KOPT-K1 (cell line): ENCODE results near the gene CCNC.

ENCODE experiments used
- H3K27ac ChIP-seq: fragments of 200-600 bp; sonication (generic); 2 replicates; pipeline ENCODE4 v1.5.1; 2016; ENCODE audit warnings: antibody characterized with exemption, mild to moderate bottlenecking, low read depth, low read length; ENCODE audit not compliant: poor library complexity, severe bottlenecking
- H3K36me3 ChIP-seq: fragments of 200-600 bp; sonication (generic); 2 replicates; pipeline ENCODE4 v1.5.1; 2017; ENCODE audit warnings: antibody characterized with exemption, mild to moderate bottlenecking, low read length, moderate library complexity; ENCODE audit not compliant: insufficient read depth
- H3K9me3 ChIP-seq: fragments of 200-600 bp; sonication (generic); 2 replicates; pipeline ENCODE4 v1.5.1; 2017; ENCODE audit warnings: antibody characterized with exemption, low read length, mild to moderate bottlenecking; ENCODE audit not compliant: insufficient read depth, poor library complexity, severe bottlenecking

The CCNC gene, protein sequence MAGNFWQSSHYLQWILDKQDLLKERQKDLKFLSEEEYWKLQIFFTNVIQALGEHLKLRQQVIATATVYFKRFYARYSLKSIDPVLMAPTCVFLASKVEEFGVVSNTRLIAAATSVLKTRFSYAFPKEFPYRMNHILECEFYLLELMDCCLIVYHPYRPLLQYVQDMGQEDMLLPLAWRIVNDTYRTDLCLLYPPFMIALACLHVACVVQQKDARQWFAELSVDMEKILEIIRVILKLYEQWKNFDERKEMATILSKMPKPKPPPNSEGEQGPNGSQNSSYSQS

DNA sequence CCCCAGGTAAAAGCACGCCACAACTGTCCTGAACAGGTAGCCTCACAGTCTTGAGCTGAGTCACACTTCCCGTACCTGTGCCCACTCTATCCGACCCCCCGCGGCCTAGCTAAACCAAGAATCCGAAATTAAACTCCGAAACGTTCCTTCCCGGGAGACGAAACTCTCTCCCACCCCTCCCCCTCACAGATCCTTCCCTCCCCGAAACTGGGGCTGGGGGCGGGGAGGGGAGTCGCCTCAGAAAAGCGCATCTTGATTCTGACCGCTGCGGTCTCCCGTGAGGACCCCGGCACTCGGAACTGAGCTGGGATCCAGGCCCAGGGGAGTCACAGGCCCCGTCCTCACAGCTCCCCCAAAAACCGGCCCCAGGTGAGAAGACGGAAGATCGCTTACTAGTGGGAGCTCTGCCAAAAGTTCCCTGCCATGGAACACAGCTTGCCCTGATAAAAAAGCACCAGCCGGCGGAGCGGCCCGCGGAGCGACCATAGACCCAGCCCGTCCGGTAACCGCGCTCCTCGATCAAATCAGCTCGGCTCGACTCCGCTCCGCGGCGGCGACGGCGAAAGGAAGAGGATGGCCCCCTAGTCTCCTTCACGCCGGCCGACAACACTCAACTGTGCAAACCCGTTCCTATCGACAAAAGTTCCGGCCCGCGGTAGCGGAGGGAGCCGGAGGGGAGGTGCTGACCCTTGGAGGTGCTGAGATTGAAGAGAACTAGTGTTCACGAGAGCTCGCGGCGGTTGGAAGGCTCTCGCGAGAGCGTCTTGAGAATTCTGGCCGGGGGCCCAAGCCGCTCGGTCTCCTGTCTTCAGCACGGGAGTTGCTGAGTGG lies at the start of gene CCNC:
CCNC (minus strand) TSS at position 558 of the 831 bp plus-strand sequence; CDS start at position 425, 133 bp downstream.
- H3K9me3 ChIP-seq, result no peaks in the 10 kb centered on the region
- H3K36me3 ChIP-seq, result no peaks in the 10 kb centered on the region
- H3K27ac ChIP-seq, result peak within 1 kb of the TSS; percentile 74

DNA sequence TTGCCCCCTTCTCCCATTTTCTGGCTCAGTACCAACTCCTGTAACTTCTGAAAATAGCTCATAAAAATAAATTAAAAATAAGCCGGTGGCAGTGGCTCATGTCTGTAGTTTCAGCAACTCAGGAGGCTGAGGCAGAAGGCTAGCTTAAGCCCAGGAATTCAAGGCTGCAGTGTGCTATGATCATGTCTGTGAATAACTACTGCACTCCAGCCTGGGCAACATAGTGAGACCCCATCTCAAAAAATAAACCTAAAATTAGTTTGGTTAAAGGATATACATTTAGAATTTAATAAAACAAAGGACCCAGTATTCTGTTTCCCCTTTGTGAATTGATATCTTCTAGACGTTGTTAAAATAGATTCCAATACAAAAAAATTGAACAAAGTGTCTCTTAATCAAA lies 48.7 kb upstream of the CCNC start:
- peaks cover 10% of the 10 kb centered on the region for H3K9me3 ChIP-seq
- no peak overlapping the region for H3K27ac ChIP-seq
- no peaks in the 10 kb centered on the region for H3K36me3 ChIP-seq

DNA sequence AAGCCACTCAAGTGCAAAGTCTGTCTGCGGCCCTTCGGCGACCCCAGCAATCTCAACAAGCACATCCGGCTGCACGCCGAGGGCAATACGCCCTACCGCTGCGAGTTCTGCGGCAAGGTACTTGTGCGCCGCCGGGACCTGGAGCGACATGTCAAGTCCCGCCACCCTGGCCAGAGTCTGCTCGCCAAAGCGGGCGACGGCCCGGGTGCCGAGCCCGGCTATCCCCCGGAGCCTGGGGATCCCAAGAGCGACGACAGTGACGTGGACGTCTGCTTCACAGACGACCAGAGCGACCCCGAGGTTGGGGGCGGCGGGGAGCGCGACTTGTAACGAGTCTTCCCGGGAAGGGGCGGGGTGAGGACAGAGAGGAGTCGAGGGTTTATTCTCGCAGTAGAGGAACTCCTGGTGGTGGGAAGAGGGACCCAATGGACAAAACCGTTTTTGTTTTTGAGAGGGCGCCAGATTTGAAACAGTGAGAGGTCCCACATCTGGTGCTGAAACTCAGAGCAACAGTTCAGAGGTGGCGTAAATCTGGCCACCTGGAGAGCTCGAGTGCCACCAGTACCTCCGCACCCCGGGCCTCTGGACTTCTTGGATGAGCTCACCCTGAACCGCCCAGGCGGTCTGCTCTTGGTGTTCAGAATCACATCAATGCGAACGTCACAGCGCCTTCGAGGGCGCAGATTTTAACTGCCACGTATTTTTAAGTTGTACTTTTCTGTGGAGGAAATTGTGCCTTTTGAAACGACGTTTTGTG lies 46.1 kb upstream of the CCNC start:
- peaks cover 10% of the 10 kb centered on the region for H3K9me3 ChIP-seq
- no peak overlapping the region for H3K27ac ChIP-seq
- H3K36me3 ChIP-seq, result no peaks in the 10 kb centered on the region

DNA sequence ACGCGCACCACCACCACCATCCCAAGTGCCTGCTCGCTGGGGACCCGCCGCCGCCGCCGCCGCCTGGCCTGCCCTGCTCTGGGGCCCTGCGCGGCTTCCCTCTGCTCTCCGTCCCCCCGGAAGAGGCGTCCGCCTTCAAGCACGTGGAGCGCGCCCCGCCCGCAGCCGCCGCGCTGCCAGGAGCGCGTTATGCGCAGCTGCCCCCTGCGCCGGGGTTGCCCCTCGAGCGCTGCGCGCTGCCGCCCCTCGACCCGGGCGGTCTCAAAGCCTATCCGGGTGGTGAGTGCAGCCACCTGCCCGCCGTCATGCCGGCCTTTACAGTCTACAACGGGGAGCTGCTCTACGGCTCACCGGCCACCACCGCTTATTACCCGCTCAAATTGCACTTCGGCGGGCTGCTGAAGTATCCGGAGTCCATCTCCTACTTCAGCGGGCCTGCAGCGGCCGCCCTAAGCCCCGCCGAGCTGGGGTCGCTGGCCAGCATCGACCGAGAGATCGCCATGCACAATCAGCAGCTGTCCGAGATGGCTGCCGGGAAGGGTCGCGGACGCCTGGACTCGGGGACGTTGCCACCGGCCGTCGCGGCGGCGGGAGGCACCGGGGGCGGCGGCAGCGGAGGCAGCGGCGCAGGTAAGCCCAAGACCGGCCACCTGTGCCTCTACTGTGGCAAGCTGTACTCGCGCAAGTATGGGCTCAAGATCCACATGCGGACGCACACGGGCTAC lies 45.4 kb upstream of the CCNC start:
- Histone ChIP-seq H3K36me3 (no peaks in the 10 kb centered on the region), H3K27ac (no peak overlapping the region), H3K9me3 (peaks cover 10% of the 10 kb centered on the region)

DNA sequence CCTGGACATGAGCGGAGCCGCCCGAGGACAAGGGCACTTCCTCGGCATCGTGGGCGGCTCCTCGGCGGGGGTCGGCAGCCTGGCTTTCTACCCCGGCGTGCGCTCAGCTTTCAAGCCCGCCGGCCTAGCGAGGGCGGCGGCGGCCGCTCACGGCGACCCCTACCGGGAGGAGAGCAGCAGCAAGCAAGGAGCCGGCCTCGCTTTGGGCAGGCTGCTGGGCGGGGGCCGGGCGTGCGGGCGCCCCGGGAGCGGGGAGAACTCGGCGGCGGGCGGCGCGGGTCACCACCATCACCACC lies 44.9 kb upstream of the CCNC start:
- peaks cover 10% of the 10 kb centered on the region for H3K9me3 ChIP-seq
- no peak overlapping the region for H3K27ac ChIP-seq
- no peaks in the 10 kb centered on the region for H3K36me3 ChIP-seq

DNA sequence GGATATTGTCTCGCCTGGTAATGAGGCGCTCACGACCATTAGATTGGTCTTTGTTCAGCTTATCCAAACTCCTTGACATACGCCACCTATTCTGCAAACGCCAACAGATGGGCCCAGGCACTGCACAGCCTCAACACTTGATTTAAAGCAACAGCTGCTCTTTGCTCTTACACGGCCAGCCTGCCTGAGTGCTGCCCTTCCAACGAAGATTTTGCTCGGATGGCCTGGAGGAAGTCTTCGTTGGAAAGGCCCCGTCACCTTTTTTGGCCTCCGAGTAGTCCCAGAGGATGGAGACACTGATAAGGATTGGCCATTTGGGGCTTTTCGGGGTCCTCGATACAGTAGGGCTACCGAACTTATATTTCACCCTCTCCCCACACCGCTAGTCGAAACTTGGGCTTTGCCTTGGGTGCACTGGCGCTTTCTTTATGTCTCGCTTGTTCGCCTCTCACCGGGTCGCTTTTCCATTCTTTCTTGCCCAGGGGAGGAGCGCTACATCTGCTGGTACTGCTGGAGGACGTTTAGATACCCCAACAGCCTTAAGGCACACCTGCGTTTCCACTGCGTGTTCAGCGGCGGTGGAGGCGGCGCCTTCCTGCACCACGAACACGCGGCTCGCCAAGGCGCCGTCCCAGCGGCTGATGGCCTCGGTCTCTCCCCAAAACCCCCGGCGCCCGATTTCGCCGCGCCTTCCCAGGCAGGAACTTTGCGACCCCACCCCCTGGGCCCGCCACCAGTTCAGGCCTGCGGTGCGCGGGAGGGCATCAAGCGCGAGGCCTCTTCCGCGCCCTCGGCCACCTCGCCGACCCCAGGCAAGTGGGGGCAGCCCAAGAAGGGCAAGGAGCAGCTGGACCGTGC lies 44.3 kb upstream of the CCNC start:
- Histone ChIP-seq H3K9me3 (peaks cover 10% of the 10 kb centered on the region), H3K27ac (no peak overlapping the region), H3K36me3 (no peaks in the 10 kb centered on the region)

DNA sequence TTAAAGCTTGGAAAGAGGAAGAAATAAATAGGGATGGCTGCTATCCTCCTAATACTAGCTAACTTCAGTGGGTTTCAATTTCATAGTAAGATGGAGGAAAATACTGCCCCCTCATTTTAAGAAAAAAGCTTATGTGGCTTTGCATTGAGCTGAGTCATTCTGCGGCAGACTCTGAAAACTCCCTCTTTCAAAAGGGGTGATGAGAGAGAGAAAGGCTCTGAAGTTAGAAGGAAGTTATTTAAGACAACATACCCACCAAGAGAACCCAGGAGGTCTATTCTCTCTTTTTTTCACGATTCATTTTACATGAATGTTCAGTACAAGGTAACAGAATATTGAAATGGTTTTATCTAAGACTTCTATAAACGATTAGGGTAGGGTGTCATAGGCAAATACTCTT lies 42.7 kb upstream of the CCNC start:
- Histone ChIP-seq H3K27ac (no peak overlapping the region), H3K36me3 (no peaks in the 10 kb centered on the region), H3K9me3 (peaks cover 10% of the 10 kb centered on the region)

DNA sequence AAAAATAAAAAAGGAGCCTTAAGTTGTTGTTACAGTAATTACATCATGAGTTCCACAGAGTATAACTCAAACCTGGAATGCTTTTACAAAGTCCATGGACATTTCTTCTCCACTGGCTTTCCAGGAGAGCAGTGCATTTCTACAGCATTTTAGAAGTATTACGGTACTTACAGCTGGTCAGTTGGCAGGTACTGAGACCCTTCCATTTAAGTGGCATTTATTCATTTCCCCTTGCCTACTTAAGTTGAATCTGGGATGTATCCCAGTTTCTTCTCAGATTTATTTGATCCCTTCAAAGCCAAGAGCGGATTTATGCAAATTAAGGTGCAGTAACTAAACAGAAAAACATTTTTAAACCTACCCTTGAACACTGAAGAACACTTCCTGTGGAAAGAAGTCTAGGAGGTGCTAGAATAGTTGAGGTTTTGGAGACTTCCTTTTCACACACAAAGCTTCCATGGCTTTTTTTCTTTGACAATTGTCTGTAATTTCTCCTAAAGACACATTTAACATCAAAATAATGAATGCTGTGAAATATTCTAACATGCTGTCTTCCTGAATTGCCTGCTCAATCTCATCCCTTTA lies 41.5 kb upstream of the CCNC start:
- Histone ChIP-seq H3K27ac (no peak overlapping the region), H3K36me3 (no peaks in the 10 kb centered on the region), H3K9me3 (peaks cover 10% of the 10 kb centered on the region)

DNA sequence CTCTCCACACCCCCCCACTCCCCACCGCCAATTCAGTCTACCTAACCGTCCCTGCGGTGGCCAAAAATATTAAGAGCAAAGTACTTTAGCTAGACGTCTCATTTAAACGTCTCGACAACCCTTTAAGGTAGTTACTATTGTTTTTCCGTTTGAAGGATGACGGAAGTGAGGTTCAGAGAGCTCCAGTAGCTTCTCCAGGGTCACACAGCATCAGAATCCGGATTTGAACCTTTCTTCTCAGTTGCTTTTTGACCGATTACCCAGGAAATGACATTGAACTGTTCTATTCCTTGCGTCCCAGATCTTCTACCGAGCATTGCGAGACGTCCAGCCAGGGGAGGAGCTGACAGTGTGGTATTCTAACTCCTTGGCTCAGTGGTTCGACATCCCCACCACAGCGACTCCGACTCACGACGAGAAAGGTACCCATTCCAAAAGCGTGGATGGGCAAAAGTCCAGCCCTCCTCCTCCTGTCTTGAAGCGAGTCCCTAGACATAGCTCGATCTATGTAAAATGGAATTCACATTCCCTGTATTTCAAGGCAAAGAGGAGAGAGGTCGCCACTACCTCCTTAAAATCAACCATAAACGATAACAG lies 40.5 kb upstream of the CCNC start:
- H3K36me3 ChIP-seq, result no peaks in the 10 kb centered on the region
- no peak overlapping the region for H3K27ac ChIP-seq
- H3K9me3 ChIP-seq, result peaks cover 5% of the 10 kb centered on the region

DNA sequence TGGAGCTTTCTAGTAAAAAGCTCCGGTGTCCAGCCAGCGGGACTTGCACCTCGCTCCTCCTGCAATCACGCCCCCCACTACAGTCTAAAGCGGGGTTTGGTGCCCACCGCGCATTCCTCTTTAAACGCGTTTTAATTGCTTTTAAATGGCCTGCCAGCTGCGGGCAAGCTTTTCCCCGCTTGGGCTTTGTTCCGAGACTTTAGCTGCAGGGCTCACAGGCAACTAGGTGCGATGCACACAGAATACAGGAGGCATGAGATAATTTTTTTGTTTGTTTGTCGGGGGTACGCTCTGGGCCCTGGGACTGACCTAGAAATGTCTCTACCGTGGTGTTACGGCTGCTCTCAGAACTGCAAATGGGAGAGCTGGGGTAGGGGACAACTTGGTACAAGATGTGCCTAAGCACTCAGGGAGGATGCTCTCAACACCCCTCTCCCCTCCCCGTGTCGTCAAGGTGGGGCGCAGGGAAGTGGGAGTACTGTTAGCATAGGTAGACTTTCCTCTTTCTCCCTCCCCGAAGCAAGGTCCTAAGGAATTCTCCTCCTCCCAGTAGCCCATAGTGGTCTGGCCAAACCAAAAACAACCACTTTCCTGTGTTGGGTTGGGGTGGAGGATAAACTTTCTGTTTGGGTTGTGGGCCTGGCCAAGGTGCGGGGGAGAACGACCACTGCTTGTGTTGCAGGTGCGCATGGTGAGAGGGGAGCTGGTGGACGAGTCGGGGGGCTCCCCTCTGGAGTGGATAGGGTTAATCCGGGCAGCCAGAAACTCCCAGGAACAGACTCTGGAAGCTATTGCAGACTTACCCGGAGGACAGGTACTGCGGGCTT lies 39.8 kb upstream of the CCNC start:
- Histone ChIP-seq H3K27ac (no peak overlapping the region), H3K36me3 (no peaks in the 10 kb centered on the region), H3K9me3 (no peaks in the 10 kb centered on the region)

DNA sequence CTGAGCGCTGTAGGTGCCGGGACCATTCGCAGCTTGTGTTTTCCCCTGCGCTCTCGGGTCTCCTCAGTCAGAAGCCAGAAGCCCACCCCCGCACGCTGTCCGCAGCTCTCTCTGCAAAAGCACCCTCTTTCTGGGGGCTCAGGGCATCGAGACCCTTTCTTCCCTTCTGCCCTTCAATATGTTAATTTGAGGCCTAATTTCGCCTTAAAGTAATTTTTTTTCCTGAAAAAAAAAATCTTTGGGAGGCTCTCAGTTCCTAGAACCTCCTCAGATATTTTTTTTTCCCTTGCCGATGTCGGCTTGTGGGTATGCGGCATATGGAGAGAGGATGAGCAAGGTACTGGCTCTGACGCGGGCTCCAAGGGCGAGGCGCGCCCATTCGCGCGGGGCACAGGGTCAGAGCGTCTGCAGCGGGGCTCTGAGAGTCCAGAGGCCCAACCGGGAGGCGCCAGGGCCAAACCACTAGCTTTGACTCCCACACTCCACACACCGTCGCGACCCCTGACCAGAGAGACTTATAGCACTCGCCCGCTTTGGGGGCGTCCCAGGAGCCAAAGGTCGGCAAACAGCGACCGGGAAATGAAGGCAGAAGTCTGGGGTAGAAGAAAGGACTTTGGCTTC lies 39.1 kb upstream of the CCNC start:
- Histone ChIP-seq H3K27ac (no peak overlapping the region), H3K36me3 (no peaks in the 10 kb centered on the region), H3K9me3 (no peaks in the 10 kb centered on the region)

DNA sequence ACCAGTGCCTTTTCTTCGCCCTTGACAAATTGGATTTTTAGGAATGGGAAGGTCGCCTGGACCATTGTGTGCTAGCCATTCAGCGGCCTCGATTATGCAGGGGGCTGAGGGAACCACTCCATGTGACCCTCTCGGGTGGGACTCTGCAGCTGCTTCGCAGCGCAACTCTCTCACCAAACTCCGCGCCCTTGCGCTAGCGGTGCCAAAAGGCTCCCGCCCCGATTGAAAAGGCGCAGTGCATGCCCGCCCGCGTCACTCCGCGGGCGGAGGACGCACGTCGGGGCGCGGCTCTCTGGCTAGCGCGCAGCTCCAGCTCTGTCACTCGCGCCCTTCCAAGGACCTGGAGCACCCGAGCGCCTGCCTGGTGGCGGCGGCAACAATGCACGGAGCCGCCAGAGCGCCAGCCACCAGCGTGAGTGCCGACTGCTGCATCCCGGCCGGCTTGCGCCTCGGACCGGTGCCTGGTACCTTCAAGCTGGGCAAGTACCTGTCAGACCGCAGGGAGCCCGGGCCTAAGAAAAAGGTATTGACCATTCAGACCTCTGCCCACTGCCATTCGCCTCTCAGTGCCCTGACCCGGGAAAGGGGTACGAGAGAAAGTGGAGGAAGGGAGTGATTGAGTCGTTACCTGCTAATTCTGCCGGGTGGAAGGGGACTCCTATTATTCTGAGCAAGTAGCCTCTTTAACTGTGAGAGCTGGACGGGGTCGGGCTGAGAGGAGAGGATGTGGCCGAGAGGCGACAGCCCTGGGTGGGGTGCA lies 38.4 kb upstream of the CCNC start, which contains the start of gene PRDM13:
PRDM13 (plus strand) TSS at position 178 of the 760 bp plus-strand sequence; CDS start at position 380, 202 bp downstream.
- Histone ChIP-seq H3K9me3 (no peaks in the 10 kb centered on the region), H3K36me3 (no peaks in the 10 kb centered on the region), H3K27ac (no peak within 1 kb of the TSS)
